CD4-positive, alpha-beta T cell treated with Interleukin-4 for 4 hours (primary cell): ENCODE data around the gene GCNA.
"Not testable (repeated sequence)": the region's sequence is repeated elsewhere in the genome, so short reads cannot be mapped to it uniquely, and the experiment has no call there.

Source experiments
- DNase-seq: peaks from one replicate; pipeline ENCODE4 v3.0.0-alpha.2; 2020

Gene GCNA

DNA sequence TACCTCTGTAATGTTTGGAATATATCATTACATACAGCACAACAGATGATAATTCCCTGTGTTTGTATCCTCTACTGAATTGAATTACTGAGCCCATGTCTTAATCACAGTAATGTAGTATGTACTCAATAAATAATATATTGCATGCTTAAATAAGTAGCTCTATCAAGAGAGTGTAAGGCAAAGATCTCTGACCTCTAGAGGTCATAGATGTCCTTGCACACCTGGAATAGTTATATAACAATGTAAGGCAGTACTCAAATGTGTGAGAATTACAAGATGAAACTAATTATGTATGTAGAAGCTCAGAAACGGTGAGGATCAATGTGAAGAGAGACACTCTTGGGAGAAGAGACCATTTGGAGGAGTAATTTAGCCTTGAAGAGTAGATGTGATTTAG lies 14.3 kb upstream of the GCNA start:
- peak; percentile 3 for DNase-seq

DNA sequence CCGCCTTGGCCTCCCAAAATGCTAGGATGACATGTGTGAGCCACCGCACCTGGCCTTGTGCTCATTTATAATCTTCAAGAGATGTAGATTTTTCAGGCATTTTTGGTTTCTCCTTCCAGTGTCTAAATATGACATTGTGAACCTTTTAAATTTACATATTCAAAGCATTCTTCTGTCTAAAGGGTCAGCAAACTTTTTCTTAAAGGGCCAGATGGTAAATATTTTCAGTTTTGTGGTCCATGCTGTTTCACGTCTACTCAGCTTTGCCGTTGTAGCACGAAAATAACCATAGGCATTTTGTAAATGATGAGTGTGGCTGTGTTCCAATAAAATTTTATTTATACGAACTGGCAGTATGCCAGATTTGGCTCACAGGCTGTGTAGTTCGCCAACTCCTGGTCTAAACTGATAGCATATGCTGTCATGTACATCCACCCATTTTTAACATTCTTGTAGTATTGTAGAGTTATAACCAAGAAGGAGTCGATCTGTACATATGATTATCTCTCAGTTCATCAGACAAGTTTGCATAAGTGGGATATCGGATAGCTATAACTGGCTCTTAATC lies 12.7 kb upstream of the GCNA start:
- no peak for DNase-seq

DNA sequence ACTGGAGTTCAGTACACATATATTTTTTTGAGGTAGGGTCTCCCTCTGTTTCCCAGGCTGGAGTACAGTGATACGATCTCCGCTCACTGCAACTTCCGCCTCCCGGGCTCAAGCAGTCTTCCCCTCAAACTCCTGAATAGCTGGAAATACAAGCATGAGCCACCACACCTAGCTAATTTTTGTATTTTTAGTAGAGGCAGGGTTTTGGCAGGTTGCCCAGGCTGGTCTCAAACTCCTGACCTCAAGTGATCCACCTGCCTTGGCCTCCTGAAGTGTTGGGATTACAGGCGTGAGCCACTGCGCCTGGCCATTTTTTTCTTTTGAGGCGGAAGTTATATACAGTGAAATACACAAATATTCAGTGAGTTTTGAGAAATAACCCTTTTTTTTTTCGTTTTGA lies 6.8 kb upstream of the GCNA start:
- DNase-seq: not testable (repeated sequence)

DNA sequence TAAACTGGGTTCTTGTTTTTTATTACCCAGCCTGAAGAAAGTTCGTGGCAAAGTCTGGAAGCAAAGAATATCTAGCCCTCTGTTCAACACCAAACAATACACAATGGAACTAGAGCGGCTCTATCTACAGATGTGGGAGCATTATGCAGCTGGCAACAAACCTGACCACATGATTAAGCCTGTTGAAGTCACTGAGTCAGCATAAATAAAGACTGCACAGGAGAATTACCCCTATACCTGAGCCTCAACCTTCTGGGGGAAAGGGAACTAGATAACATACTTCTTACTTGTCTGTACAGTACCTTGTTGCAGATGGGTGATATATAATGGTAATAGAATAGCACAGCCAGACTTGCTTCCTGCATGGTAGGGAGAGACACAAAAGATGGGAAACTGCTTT lies 4.6 kb upstream of the GCNA start:
- DNase-seq: no peak

DNA sequence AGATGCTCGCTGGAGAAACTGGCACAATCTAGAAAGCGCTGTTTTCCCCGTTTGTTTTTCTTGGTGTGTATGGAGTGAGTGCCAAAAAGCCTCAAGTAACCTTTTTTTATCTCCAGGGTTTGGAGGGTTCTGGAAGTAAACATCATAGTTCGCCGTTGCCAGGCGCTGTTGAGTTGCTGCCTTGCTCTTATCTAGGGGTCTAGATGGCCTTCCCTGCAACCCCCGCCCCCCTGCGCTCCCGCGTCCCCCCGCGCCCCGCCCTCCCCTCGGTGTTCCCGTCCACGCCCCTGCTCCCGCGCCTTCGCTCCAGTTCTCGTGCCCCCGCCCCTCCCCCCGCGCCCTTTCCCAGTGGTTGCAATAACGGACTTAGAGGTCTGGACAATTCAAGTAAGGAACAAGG lies 555 bp upstream of the GCNA start:
- no peak for DNase-seq

DNA sequence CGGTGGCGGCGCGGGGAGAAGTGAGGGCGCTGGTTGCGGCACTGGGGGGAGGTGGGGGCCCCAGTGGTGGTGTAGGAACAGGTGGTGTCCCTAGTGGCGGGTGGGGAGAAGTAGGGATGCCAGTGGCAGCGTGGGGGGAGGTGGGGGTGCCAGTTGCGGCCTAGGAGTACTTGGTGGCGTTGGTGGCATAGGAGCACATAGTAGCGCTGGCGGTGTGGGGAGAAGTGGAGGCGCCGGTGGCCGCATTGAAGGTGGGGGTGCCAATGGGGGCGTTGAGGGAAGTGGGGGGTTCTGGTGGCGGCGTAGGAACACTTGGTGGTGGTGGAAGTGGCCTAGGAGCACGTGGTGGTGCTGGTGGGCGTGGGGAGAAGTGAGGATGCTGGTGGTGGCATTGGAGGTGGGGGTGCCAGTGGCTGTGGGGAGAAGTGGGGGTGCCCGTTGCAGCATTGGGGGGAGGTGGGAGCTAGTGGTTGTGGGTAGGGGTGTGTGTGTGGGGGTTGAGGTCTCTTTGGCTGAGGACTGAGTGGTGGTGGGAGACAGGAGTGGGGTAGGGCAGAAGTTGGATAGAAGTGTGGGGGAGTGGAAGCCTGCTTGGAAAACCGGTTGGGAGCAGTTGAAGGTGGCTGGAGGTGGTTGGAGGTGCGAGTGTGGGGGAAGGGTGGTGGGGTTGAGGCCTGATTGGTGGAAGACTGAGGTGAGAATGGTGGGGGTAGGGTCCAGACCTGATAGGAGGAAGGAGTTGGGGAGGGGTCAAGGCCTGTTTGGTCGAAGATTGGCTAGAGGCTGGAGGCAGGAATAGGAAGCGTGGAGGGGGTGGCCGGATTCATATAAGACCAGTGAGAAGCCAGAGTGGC lies 1.1 kb downstream of the GCNA start:
- no peak for DNase-seq

DNA sequence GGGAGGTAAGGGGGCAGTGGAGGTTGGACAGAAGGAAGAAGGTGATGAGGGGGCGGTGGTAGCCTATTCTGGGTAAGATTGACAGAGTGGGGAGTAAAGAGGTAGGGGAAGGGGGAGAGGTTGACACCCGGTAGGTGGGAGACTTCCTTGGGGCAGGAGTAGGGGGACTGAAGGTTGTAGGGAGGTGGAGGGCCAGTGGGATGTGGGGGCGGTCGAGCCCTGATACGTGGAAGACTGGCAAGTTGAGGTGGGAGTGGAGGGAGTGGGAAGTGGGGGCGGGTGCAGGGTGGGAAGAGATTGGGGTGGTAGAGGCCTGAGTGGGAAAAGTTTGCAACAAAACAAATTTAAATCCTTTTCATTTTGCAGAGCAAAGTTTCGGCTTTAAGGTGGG lies 1.7 kb downstream of the GCNA start:
- no peak for DNase-seq

DNA sequence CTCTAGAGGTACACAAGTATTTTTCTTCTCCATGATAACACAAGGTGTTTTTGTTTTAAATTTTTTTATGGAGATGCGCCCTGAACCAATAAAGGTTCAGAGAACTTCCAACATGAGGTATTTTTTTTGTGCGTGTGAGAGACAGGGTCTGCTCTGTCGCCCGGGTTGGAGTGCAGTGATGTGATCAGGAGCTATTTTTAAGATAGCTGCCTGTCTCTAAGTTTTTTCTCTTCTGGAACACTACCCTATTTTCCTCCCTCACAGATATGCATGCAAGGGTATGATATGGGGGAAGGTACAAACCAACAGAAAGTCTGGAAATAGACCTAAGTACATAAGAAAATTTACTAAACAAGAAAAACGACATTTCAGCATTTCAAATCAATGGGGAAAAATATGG lies 3.0 kb downstream of the GCNA start:
- no peak for DNase-seq

DNA sequence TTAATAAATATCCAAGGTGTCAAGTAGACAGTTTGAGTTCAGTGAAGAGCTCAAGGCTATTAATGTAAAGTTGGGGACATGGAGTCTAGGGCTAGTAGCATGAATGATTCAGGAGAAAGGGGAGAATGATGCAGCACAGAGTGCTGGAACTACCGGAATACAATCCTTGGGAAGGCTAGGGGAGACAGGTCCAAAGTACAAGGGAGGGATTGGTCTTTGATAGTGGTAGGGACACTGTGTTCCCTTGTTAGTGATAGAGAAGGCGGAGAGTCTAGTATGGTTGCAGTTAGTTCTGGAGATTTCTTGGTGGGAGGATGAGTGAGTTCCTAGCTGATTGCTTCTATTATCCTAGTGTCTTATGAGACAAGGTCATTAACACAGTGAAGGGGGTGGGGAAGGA lies 8.7 kb downstream of the GCNA start:
- no peak for DNase-seq

DNA sequence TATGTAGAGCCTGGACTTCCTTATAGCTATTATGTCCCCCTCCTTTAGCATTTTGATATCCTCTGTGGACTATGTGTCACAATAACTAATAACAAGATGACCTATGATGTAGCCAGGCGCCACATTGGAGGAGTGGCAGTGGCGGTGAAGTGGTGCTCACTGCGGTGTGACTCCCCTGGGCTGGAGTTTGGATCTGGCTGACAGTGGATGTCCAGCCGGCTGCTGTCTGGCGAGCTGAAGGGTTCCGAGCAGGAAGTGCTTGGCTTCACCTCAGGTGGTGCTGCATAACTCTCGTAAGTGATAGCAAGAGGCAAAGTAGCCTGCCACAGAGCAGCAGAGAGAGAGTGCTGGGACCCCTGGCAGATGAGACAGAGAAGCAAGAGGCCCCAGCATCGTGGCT lies 15.0 kb downstream of the GCNA start:
- not testable (repeated sequence) for DNase-seq

DNA sequence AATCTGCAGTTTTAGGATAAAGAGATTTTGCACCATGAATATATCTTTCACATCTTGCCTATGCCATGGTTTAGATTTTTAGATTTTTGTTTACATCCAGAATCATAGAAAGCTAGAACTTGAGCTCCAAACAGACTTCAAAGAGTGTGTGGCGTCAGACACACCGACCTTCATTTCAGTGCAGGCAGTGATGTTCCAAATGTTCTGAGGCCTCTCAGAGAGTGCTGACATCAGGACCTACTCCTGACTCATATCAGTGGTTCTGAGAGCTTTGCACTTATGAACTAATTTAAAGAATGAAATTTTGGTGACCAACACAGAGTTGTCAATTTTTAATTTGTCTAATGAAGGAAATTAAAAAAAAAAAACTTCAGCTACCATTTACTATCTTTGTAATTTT lies 21.7 kb downstream of the GCNA start:
- no peak for DNase-seq

DNA sequence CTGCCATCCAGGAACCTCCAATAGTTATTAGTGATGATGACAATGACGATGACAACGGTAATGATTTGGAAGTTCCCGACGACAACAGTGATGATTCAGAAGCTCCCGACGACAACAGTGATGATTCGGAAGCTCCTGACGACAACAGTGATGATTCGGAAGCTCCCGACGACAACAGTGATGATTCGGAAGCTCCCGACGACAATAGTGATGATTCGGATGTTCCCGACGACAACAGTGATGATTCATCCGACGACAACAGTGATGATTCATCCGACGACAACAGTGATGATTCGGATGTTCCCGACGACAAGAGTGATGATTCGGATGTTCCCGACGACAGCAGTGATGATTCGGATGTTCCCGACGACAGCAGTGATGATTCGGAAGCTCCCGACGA lies 25.4 kb downstream of the GCNA start:
- DNase-seq: no peak

DNA sequence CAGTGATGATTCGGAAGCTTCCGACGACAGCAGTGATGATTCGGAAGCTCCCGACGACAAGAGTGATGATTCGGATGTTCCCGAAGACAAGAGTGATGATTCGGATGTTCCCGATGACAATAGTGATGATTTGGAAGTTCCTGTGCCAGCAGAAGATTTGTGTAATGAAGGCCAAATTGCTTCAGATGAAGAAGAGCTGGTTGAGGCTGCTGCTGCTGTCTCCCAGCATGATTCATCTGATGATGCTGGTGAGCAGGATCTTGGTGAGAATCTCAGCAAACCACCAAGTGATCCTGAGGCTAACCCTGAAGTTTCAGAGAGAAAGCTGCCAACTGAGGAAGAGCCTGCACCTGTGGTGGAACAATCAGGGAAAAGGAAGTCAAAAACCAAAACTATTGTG lies 25.9 kb downstream of the GCNA start:
- no peak for DNase-seq

DNA sequence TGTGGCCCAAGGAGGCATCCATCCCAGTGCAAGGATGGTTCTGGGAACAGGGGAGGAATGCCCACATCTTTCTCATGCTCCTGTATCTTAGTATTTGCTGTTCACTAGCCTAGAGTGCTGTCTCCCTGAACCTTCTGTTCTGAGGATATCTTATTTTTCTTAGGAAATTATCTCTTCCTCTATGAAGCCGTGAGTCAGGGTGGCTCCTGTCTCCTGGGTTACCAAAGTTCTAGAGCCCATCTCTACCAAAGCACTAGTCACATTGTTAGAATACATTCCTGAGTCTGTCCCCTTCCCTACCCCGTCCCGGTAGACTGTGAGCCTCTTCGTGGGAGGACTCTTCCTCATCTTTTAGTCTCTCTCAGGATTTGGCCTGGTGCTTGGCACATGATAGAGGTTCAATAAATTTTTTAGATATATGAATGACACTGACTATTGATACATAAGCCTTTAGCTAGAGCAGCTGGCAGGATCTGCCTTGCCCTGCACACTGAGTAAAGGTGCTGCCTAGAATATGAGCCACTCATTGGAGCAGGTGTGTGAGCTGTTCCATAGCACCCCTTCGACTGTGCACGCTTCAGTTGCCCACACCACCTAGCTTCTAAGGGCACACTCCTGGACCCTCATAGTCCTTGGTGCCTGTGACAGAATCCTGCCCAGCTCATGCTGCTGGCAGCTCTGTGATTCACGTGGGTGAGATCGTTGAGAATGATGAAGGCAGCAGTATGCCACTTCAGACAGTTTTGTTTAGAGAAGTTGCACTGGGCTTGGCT lies 26.7 kb downstream of the GCNA start:
- DNase-seq: no peak

DNA sequence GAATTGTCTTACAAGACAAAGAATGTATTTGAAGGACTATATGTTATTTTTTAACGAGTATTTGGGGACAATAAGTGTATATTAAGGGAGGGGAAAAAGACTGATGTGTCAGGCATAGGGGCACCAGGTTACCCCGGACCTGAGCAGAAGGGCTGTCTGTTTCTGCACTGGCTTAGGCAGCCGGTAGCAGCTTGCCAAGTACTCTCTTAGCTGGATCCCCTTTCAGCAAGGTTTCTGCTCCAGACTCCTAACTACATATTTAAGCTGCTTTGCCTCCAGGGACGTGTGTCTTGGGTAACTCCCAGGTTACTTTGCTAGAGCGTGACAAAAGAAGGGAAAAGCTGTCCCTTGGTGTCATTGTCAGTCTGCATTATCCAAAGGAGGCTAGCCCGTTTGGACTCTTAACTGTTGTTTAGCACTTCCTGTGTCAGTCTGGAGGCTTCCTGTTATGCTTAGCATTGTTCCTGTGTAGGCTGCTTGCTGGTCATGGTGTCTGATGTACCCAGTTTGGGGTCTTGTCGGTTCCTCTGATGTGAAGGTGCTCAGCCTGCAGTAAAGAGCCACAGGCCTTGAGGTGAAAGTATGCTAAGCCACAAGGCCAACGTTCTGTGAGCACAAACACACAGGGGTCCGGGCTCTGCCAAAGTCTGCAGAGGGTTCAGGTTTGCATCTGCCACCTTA lies 28.4 kb downstream of the GCNA start:
- DNase-seq: peak; percentile 69

DNA sequence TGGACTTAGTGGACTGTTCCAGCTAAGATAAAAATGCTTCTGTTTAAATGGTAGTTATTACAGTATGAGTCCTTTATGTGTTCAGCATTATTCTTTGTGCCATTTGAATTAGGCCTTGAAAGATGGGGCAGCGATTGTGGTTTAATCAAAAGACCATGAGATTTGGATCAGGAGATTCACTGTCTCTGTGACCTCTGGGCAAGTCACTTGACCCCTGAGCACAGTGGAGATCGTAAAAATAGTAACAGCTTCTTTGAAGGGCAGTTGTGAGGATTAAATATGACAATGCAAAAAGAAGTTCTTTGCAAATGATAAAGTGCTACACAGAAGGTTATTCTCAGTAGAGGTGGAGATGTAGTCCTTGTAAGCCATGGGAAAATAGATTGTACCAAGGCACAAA lies 29.3 kb downstream of the GCNA start:
- no peak for DNase-seq

DNA sequence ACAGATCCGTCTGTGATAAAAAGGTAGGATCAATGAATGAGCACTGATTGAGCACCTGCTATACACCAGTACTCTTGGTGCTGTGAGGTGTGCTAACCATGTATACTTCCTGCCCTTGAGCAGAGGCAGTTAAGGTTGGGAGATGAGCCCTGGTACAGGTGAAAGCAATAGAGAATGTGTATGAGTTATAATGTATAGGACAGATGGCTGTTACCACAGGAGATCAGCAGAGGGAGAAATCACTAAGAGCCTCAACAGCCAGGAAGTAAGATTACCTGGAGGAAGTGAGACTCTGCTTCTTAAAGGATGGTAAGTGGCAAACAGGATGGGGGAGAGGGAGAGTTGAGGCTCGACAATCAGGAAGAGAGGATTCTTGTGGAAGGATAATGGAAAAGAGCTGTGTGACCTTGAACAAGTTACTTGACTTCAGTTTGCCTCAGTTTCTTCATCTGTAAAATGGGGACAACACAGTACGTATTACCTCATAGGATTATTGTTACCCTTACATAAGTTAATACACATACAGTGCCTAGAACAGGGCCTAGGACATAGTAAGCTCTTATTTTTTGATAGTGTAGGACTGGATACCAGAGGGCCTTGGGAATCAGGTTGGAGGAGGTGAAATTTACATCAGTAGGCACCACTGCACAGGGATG lies 31.0 kb downstream of the GCNA start:
- DNase-seq: no peak

DNA sequence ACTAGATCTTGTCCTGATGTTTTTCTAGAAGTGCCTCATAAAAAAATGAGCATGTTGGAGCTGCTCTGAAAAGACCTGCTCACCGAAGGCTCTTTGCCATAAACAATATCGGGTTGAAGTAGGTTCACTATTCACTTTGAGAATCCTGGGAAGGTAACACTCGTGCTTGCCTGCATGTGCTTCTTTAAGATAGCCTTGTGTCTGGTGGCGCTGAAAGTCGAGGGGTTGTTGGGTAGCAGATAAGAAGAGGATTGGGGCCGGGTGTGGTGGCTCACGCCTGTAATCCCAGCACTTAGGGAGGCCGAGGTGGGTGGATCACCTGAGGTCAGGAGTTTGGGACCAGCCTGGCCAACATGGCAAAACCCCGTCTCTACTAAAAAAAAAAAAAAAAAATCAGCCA lies 33.5 kb downstream of the GCNA start:
- not testable (repeated sequence) for DNase-seq

DNA sequence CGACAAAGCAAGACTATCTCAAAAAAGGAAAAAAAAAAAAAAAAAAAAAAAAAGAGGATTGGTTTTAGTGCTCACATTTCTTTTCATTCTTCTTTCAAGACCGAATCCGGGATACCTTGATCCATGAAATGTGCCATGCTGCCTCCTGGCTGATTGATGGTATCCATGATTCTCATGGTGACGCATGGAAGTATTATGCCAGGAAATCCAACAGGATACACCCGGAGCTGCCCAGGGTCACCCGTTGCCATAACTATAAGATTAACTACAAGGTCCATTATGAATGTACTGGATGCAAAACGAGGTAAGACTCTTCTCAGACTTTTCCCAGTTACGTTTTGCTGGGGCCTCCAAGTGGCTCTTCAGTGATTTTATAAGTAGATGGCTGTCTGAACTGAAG lies 34.0 kb downstream of the GCNA start:
- DNase-seq: no peak

DNA sequence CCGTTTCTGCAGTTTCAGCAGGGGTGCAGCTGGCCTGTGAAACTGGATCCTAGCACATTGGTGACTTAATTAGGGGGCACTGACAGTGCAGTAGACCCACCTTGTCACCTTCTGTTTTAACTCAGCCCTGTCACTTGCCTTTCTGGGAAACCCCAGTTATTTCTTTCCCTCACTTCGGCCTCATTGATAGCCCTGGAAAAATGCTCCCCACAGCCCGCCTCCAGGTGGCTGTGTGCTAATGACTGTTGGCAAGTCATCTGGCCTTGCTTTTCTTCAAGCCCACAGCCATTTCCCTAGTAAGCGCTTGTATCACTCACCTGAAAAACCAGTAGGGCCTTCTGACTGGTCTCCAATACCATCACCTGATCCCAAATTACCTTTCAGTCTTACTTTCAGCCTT lies 36.8 kb downstream of the GCNA start:
- DNase-seq: no peak

DNA sequence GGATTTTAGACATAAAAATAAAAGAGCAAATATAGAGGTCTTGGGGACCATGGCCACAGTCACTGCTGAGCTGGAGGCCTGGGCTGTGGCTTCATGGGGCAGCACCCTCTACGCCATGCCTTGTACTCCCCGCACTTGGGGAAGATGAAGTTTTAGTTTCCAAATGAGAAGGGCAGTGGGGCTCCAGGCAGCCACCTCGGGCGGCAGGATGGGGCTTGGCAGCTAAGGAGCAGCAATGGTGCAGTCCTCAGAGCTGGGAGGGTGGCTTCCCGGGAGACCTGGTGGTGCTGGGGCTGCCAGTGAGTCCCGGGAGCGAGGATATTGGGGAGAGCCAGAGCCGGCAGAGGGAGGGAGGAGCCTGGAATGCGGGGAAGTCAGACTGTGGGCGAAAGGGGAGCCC lies 37.7 kb downstream of the GCNA start:
- no peak for DNase-seq

DNA sequence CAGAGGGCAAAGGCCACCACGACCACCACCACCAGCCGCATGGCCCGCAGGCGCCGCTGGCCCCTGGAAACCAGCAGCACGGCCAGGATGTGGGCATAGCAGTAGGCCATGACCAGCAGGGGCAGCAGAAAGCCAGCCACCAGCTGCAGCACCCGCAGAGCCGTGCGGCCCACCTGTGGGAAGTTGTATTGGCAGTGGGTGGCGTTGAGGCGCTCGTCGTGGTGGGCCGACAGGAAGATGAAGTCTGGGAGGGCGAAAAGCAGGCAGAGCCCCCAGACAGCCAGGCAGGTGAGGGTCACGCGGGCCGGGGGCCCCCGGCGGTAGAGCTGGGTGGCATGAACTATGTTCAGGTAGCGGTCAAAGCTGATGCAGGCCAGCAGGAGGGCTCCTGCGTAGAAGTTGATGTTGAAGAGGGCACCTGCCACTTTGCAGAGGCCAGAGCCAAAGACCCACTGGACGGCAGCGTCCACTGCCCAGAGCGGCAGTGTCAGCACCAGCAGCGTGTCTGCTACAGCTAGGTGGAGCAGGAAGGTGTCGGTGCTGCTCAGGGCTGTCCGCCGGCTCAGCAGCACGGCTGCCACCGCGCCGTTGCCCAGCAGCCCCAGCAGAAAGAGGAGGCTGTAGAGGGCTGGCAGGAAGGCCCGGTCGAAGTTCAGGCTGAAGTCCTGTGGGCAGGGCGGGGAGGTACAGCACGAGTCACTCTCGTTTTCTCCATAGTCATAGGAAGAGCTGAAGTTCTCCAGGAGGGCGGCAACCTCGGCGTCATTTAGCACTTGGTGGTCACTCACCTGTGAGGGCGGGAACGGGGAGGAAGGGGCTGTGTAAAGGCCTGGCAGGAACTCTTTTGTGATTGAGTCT lies 38.7 kb downstream of the GCNA start:
- no peak for DNase-seq
